Endothelial cell of hepatic sinusoid (primary cell): Measurements from ENCODE around the gene CNOT6L.
"Not testable (repeated sequence)": the region's sequence is repeated elsewhere in the genome, so short reads cannot be mapped to it uniquely, and the experiment has no call there.

Source experiments
- in situ Hi-C: cut with HindIII; loops from 2 replicates; pipeline ENCODE4 v1.10.0; 2017; ENCODE audit warnings: low sequenced_read_pairs

Gene CNOT6L

GRCh38 chr4:77783895-77784294 lies 35.3 kb downstream of the CNOT6L start:
- in situ Hi-C loops, result no loop called here

- in situ Hi-C loops, result no loop called here
Measured at GRCh38 chr4:77782102-77782835, 36.9 kb downstream of the CNOT6L start.

- in situ Hi-C loops, result not testable (repeated sequence)
Measured at GRCh38 chr4:77780762-77781161, 38.4 kb downstream of the CNOT6L start.

- in situ Hi-C loops, result no loop called here
Measured at GRCh38 chr4:77777135-77777807, 41.9 kb downstream of the CNOT6L start.

GRCh38 chr4:77776182-77777134 lies 42.7 kb downstream of the CNOT6L start:
- in situ Hi-C loops, result no loop called here

- in situ Hi-C loops, result no loop called here
Measured at GRCh38 chr4:77773101-77773500, 46.1 kb downstream of the CNOT6L start.

GRCh38 chr4:77771566-77771965 lies 47.6 kb downstream of the CNOT6L start:
- in situ Hi-C loops, result no loop called here

GRCh38 chr4:77765720-77766119 lies 53.4 kb downstream of the CNOT6L start:
- in situ Hi-C loops, result no loop called here

- in situ Hi-C loops, result no loop called here
Measured at GRCh38 chr4:77762531-77762930, 56.6 kb downstream of the CNOT6L start.

GRCh38 chr4:77761595-77761994 lies 57.6 kb downstream of the CNOT6L start:
- in situ Hi-C loops, result no loop called here

GRCh38 chr4:77758804-77759203 lies 60.4 kb downstream of the CNOT6L start:
- in situ Hi-C loops, result no loop called here

- in situ Hi-C loops, result no loop called here
Measured at GRCh38 chr4:77751764-77752163, 67.4 kb downstream of the CNOT6L start.

GRCh38 chr4:77745792-77746191 lies 73.4 kb downstream of the CNOT6L start:
- in situ Hi-C loops, result no loop called here

GRCh38 chr4:77742054-77742453 lies 77.1 kb downstream of the CNOT6L start:
- in situ Hi-C loops, result no loop called here

GRCh38 chr4:77740480-77740879 lies 78.7 kb downstream of the CNOT6L start:
- in situ Hi-C loops, result no loop called here

GRCh38 chr4:77734928-77735327 lies 84.2 kb downstream of the CNOT6L start:
- in situ Hi-C loops, result no loop called here

- in situ Hi-C loops, result no loop called here
Measured at GRCh38 chr4:77731656-77732055, 87.5 kb downstream of the CNOT6L start.

- in situ Hi-C loops, result no loop called here
Measured at GRCh38 chr4:77728420-77728819, 90.7 kb downstream of the CNOT6L start.

GRCh38 chr4:77721073-77721472 lies 98.1 kb downstream of the CNOT6L start:
- in situ Hi-C loops, result no loop called here

- in situ Hi-C loops, result not testable (repeated sequence)
Measured at GRCh38 chr4:77718500-77718899, 100.7 kb downstream of the CNOT6L start.
